ENCODE results near the gene ALCAM. TPM values are rescaled to one million over a fixed set of nuclear protein-coding genes. Genes with fewer than 3 reads are reported as not detected.

ALCAM gene
- polyA plus RNA-seq, 1 donor from 2014 or later = 94.7 TPM

DNA sequence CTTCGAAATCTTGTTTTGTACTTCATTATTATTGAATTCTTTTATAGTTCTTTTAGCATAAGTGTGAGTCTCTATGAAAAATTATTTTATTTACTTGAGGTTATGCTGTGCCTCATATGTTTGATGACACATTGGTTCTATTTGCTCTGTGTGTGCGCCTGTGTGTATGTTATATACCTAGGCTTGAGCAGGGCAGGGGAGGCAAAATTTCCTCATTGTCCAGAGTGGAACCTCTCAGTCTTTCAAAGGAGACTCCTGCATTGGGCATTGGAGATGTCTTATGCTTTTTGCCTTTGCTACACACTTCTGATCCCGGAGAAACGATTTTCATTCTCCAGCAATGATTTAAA, 58.4 kb downstream of the ALCAM start:
- H2AFZ ChIP-seq (ENCODE audit: low read depth, low read length) = no peak overlapping the region
- TF ChIP-seq TAF1 (IDR thresholded peaks at IDR 0.05; ENCODE audit: low read depth) = no peak
- no peak for TF ChIP-seq MXI1 (conservative IDR thresholded peaks at IDR 0.05; ENCODE audit: poor library complexity, severe bottlenecking)
- TF ChIP-seq POLR2AphosphoS5 (IDR thresholded peaks at IDR 0.05) = no peak
- TF ChIP-seq, protein P1, sequence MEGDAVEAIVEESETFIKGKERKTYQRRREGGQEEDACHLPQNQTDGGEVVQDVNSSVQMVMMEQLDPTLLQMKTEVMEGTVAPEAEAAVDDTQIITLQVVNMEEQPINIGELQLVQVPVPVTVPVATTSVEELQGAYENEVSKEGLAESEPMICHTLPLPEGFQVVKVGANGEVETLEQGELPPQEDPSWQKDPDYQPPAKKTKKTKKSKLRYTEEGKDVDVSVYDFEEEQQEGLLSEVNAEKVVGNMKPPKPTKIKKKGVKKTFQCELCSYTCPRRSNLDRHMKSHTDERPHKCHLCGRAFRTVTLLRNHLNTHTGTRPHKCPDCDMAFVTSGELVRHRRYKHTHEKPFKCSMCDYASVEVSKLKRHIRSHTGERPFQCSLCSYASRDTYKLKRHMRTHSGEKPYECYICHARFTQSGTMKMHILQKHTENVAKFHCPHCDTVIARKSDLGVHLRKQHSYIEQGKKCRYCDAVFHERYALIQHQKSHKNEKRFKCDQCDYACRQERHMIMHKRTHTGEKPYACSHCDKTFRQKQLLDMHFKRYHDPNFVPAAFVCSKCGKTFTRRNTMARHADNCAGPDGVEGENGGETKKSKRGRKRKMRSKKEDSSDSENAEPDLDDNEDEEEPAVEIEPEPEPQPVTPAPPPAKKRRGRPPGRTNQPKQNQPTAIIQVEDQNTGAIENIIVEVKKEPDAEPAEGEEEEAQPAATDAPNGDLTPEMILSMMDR (IDR thresholded peaks at IDR 0.05; ENCODE audit: poor library complexity, severe bottlenecking) = no peak
- TF ChIP-seq EP300 (conservative IDR thresholded peaks at IDR 0.05; ENCODE audit: poor library complexity, severe bottlenecking) = no peak
- TF ChIP-seq EZH2 (IDR thresholded peaks at IDR 0.05; ENCODE audit: borderline replicate concordance, insufficient read depth, low read length, poor library complexity, severe bottlenecking) = no peak
- TF ChIP-seq RAD21 (conservative IDR thresholded peaks at IDR 0.05) = no peak
- TF ChIP-seq, protein P2, sequence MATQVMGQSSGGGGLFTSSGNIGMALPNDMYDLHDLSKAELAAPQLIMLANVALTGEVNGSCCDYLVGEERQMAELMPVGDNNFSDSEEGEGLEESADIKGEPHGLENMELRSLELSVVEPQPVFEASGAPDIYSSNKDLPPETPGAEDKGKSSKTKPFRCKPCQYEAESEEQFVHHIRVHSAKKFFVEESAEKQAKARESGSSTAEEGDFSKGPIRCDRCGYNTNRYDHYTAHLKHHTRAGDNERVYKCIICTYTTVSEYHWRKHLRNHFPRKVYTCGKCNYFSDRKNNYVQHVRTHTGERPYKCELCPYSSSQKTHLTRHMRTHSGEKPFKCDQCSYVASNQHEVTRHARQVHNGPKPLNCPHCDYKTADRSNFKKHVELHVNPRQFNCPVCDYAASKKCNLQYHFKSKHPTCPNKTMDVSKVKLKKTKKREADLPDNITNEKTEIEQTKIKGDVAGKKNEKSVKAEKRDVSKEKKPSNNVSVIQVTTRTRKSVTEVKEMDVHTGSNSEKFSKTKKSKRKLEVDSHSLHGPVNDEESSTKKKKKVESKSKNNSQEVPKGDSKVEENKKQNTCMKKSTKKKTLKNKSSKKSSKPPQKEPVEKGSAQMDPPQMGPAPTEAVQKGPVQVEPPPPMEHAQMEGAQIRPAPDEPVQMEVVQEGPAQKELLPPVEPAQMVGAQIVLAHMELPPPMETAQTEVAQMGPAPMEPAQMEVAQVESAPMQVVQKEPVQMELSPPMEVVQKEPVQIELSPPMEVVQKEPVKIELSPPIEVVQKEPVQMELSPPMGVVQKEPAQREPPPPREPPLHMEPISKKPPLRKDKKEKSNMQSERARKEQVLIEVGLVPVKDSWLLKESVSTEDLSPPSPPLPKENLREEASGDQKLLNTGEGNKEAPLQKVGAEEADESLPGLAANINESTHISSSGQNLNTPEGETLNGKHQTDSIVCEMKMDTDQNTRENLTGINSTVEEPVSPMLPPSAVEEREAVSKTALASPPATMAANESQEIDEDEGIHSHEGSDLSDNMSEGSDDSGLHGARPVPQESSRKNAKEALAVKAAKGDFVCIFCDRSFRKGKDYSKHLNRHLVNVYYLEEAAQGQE (IDR thresholded peaks at IDR 0.05; ENCODE audit: borderline replicate concordance) = no peak
- no peak for TF ChIP-seq SMC3 (conservative IDR thresholded peaks at IDR 0.05; ENCODE audit: poor library complexity)
- H3K79me2 ChIP-seq (replicated peaks; ENCODE audit: insufficient read depth, low read length) = peaks cover 4% of the 10 kb centered on the region
- no peaks in the 10 kb centered on the region for H3K36me3 ChIP-seq (ENCODE audit: insufficient read depth, low read length)
- no peaks in the 10 kb centered on the region for H3K9me3 ChIP-seq (ENCODE audit: low read length)
- H3K9ac ChIP-seq (ENCODE audit: low read length) = no peak overlapping the region
- no peaks in the 10 kb centered on the region for H4K20me1 ChIP-seq (ENCODE audit: insufficient read depth)
- no peak overlapping the region for H3K4me2 ChIP-seq (ENCODE audit: low read length)
- H3K27me3 ChIP-seq (ENCODE audit: insufficient read depth, low read depth, low read length) = no peaks in the 10 kb centered on the region
- H3K9me2 ChIP-seq (ENCODE audit: insufficient read depth, low read length) = no peaks in the 10 kb centered on the region
- no peaks in the 10 kb centered on the region for H3F3A ChIP-seq (ENCODE audit: insufficient read depth, low read length, poor library complexity, severe bottlenecking)
- no peak overlapping the region for H3K4me3 ChIP-seq (ENCODE audit: low read length)
- H3K27ac ChIP-seq (ENCODE audit: low read length) = no peak overlapping the region

DNA sequence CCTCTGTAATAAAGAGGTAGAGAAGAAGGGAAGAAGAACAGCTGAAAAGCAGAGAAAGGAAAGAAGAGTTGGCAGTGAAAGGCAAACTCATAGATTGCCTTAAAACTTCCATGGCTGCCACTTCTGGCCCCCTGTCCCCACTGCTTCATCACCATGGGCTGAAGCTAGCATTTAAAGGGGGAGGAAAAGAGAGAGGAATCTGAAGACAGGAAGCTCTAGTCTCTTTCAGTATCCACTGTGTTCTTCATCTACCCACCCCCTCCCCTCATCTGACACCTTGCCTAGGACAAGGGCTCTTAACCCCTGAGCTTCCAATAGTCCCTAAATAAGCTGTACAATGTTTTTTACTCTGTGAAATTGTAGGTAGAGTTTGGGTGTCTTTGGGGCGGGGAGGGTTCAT, 60.6 kb downstream of the ALCAM start:
- no peak overlapping the region for H2AFZ ChIP-seq (ENCODE audit: low read depth, low read length)
- peaks cover 4% of the 10 kb centered on the region for H3K79me2 ChIP-seq (replicated peaks; ENCODE audit: insufficient read depth, low read length)
- H3F3A ChIP-seq (ENCODE audit: insufficient read depth, low read length, poor library complexity, severe bottlenecking) = no peaks in the 10 kb centered on the region
- no peaks in the 10 kb centered on the region for H3K9me2 ChIP-seq (ENCODE audit: insufficient read depth, low read length)
- H3K9ac ChIP-seq (ENCODE audit: low read length) = no peak overlapping the region
- H3K9me3 ChIP-seq (ENCODE audit: low read length) = no peaks in the 10 kb centered on the region
- H4K20me1 ChIP-seq (ENCODE audit: insufficient read depth) = no peaks in the 10 kb centered on the region
- H3K27me3 ChIP-seq (ENCODE audit: insufficient read depth, low read depth, low read length) = no peaks in the 10 kb centered on the region
- TF ChIP-seq, protein P1 (IDR thresholded peaks at IDR 0.05; ENCODE audit: poor library complexity, severe bottlenecking) = no peak
- no peak for TF ChIP-seq SMC3 (conservative IDR thresholded peaks at IDR 0.05; ENCODE audit: poor library complexity)
- TF ChIP-seq MXI1 (conservative IDR thresholded peaks at IDR 0.05; ENCODE audit: poor library complexity, severe bottlenecking) = no peak
- TF ChIP-seq EP300 (conservative IDR thresholded peaks at IDR 0.05; ENCODE audit: poor library complexity, severe bottlenecking) = no peak
- TF ChIP-seq EZH2 (IDR thresholded peaks at IDR 0.05; ENCODE audit: borderline replicate concordance, insufficient read depth, low read length, poor library complexity, severe bottlenecking) = no peak
- TF ChIP-seq POLR2AphosphoS5 (IDR thresholded peaks at IDR 0.05) = no peak
- TF ChIP-seq, protein P2 (IDR thresholded peaks at IDR 0.05; ENCODE audit: borderline replicate concordance) = no peak
- no peak for TF ChIP-seq TAF1 (IDR thresholded peaks at IDR 0.05; ENCODE audit: low read depth)
- no peak for TF ChIP-seq RAD21 (conservative IDR thresholded peaks at IDR 0.05)
- H3K27ac ChIP-seq (ENCODE audit: low read length) = no peak overlapping the region
- no peak overlapping the region for H3K4me2 ChIP-seq (ENCODE audit: low read length)
- H3K36me3 ChIP-seq (ENCODE audit: insufficient read depth, low read length) = no peaks in the 10 kb centered on the region
- no peak overlapping the region for H3K4me3 ChIP-seq (ENCODE audit: low read length)

All from neural cell (in vitro differentiated cells).